ENCODE data around the gene NGLY1.

- no peak for TF ChIP-seq POLR2A (IDR thresholded peaks at IDR 0.05; ENCODE audit: low read depth, low read length)
- TF ChIP-seq TAF1 (IDR thresholded peaks at IDR 0.05; ENCODE audit: low read depth, low read length) = no peak
These were observed 95.5 kb downstream of the NGLY1 start for GRCh38 chr3:25687742-25688141.

All from GM12891 (cell line).